BJ (cell line): ENCODE data around the gene YPEL1. TPM values are rescaled to one million over a fixed set of nuclear protein-coding genes. Genes with fewer than 3 reads are reported as not detected.

Experiments used
- CTCF ChIA-PET: fragments of 350-600 bp; formaldehyde crosslinking; extraction: SDS; loops from one replicate; lab custom pipeline; 2021; ENCODE audit warnings: antibody characterized with exemption, inconsistent platforms; lab: Yijun Ruan, JAX
- POLR2A ChIA-PET: fragments of 300-600 bp; sonication (Branson Sonifier 250); formaldehyde crosslinking; extraction: SDS; loops from one replicate; lab custom pipeline; 2021; ENCODE audit warnings: antibody characterized with exemption; lab: Charles Lee
- DNase-seq: peaks from one replicate; pipeline ENCODE4 v3.0.0-alpha.2; 2011; ENCODE audit warnings: low read depth
- H3K27me3 ChIP-seq: 2 replicates; pipeline ENCODE4 v1.6.0; 2011; ENCODE audit warnings: low read length; ENCODE audit not compliant: control insufficient read depth, insufficient read depth
- H3K36me3 ChIP-seq: 2 replicates; pipeline ENCODE4 v1.5.1; 2011; ENCODE audit warnings: low read length; ENCODE audit not compliant: control insufficient read depth, insufficient read depth
- H3K4me3 ChIP-seq: 2 replicates; pipeline ENCODE4 v1.5.1; 2011; ENCODE audit warnings: low read depth, mild to moderate bottlenecking, control low read depth, low read length
- CTCF ChIP-seq: IDR thresholded peaks from 2 replicates; pipeline ENCODE4 v1.5.1; 2011; ENCODE audit warnings: low read depth, mild to moderate bottlenecking, control low read depth, inconsistent platforms, low read length, moderate library complexity; ENCODE audit not compliant: insufficient read depth
- polyA plus RNA-seq: library from polyadenylated mRNA; depleted of rRNA; stranded (reverse); fragments of >200 nt; gene quantifications from 2 replicates; pipeline ENCODE4 v1.2.3, GENCODE V29; 2011

Gene YPEL1
- polyA plus RNA-seq, 1 experiment: 0.69 TPM

DNA sequence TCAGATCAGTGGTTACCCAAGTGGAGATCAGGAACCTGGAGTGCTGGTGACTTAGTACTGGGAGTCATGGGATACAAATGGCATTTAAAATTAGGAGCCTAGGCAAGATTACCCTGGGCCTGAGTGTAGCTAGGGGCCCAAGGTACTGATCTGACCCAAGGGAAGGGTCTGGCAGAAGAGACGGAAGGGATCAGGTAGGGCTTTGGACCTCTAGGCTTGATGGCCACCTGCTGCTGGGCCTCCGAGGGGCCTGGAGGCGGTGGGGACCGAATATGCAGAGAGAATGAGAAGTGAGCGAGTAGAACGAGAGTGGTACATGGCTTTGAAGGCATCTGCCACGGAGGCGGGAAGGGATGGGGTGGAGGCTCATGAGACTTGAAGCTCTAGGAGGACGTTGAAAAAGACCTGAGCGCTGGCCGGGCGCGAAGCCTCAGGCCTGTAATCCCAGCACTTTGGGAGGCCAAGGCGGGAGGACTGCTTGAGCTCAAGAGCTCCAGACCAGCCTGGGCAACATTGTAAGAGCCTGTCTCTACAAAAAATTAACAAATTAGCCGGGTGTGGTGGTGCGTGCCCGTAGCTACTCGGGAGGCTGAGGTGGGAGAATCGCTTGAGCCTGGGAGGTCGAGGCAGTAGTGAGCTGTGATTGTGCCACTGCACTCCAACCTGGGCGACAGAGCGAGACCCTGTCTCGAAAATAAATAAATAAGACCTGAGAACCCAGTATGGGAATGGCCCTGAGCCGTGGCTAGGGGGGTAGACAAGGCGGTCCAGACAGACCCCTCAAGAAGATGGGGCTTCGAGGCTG, 70.3 kb downstream of the YPEL1 start:
- DNase-seq: no peak
- ChIA-PET POLR2A (no interaction called here), CTCF (interaction anchor here (0.9 kb wide), 1 partner anchor 28 kb away, joined by 3 read pairs; no protein-coding TSS in a partner anchor)
- TF ChIP-seq CTCF: no peak
- H3K4me3 ChIP-seq: peak overlapping the region; percentile 71
- no peaks in the 10 kb centered on the region for H3K36me3 ChIP-seq
- peaks cover 2% of the 10 kb centered on the region; the same call in 1 of the 2 replicates for H3K27me3 ChIP-seq

- no peak for DNase-seq
- ChIA-PET POLR2A (no interaction called here), CTCF (no interaction called here)
- H3K36me3 ChIP-seq: no peaks in the 10 kb centered on the region
- H3K27me3 ChIP-seq: peaks cover 2% of the 10 kb centered on the region; the same call in 1 of the 2 replicates
- no peak overlapping the region for H3K4me3 ChIP-seq
- TF ChIP-seq CTCF: no peak
Measured at GRCh38 chr22:21663738-21664137, 71.9 kb downstream of the YPEL1 start.

DNA sequence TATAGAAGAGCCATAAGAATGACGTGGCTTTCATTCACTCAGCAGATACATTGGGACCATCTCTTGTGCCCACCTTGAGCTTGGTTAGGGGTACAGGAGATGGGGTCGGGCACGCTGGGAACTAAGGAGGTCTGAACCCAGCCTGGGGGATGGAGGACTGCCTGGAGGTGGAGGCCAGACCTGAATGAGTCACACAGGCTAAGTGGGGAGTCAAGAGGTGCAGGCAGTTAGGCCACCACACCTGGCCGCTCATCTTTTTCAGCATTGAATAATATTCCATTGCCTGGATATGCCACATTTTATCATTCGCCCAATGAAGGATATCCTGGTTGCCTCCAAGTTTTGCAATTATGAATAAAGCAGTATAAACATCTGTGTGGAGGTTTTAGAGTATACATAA, 73.6 kb downstream of the YPEL1 start:
- Histone ChIP-seq H3K4me3 (no peak overlapping the region), H3K27me3 (peaks cover 2% of the 10 kb centered on the region; the same call in 1 of the 2 replicates), H3K36me3 (no peaks in the 10 kb centered on the region)
- TF ChIP-seq CTCF: no peak
- POLR2A ChIA-PET: no interaction called here
- CTCF ChIA-PET: no interaction called here
- DNase-seq: no peak

GRCh38 chr22:21660904-21661303, 74.7 kb downstream of the YPEL1 start:
- ChIA-PET POLR2A (no interaction called here), CTCF (no interaction called here)
- no peak overlapping the region for H3K4me3 ChIP-seq
- no peaks in the 10 kb centered on the region for H3K36me3 ChIP-seq
- peaks cover 2% of the 10 kb centered on the region; the same call in 1 of the 2 replicates for H3K27me3 ChIP-seq
- no peak for DNase-seq
- TF ChIP-seq CTCF: no peak

DNA sequence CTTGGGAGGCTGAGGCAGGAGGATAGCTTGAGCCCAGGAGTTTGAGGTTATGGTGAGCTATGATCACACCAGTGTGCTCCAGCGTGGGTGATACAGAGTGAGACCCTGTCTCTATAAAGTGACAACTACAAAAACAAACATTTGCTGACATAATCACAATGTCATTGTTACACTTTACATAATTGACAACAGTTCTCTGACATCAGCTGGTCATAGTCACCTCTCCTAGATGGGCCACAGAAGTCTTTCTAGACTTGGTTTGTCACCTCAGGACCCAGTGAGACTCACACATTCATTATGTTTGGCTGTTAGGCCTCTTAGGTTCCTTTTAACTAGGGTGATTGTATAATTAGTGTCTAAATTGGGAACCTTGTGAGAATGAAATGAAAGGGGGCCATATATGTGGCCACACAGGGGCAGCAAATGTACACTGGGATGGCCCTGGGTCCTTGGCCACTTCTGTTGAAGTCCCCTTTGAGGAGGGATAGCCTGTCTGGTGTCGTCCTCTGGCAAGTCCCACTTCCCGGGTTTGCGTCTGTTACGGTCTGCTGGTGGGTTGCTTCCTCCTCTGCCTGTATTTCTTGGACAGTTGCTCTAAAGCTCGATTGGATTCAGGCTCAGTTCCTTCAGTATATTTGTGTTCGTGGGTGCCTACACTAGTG, 75.6 kb downstream of the YPEL1 start:
- no peak for TF ChIP-seq CTCF
- Histone ChIP-seq H3K36me3 (no peaks in the 10 kb centered on the region), H3K27me3 (peaks cover 2% of the 10 kb centered on the region; the same call in 1 of the 2 replicates), H3K4me3 (no peak overlapping the region)
- POLR2A ChIA-PET: no interaction called here
- no peak for DNase-seq
- CTCF ChIA-PET: no interaction called here
